Skin epidermis (tissue), 12 donors: Measurements from ENCODE around the gene FAM221A.
"Not testable (repeated sequence)": the region's sequence is repeated elsewhere in the genome, so short reads cannot be mapped to it uniquely, and the experiment has no call there.

Source experiments
- H3K27ac ChIP-seq, 21 experiments: fragments of 200-600 bp; sonication (generic) in 11 of 21; one replicate each; pipeline ENCODE4 v1.5.0; 2020; ENCODE audit warnings: mild to moderate bottlenecking in 3 of 21, inconsistent platforms in 2 of 21, moderate library complexity in 2 of 21
- H3K4me3 ChIP-seq, 7 experiments: fragments of 200-600 bp; sonication (generic) in 2 of 7; one replicate each; pipeline ENCODE4 v1.5.0; 2020; ENCODE audit warnings: inconsistent platforms in 2 of 7, mild to moderate bottlenecking in 2 of 7, moderate library complexity in 1 of 7

The FAM221A gene

GRCh38 chr7:23696916-23697441 lies 17.0 kb downstream of the FAM221A start:
- H3K27ac ChIP-seq, result no peak overlapping the region
- no peak overlapping the region for H3K4me3 ChIP-seq

GRCh38 chr7:23698822-23699221 lies 18.8 kb downstream of the FAM221A start:
- H3K4me3 ChIP-seq, result no peak overlapping the region
- H3K27ac ChIP-seq, result no peak overlapping the region

- Histone ChIP-seq H3K4me3 (no peak overlapping the region), H3K27ac (no peak overlapping the region)
Observed at GRCh38 chr7:23700046-23700445, 20.0 kb downstream of the FAM221A start.

GRCh38 chr7:23709081-23709750 lies 29.2 kb downstream of the FAM221A start:
- H3K27ac ChIP-seq, result no peak overlapping the region
- H3K4me3 ChIP-seq, result no peak overlapping the region

GRCh38 chr7:23710000-23710399 lies 30.0 kb downstream of the FAM221A start, which contains the start of gene STK31:
TSS of gene STK31 (plus strand) at chr7:23710219. CDS start at chr7:23710286, 67 bp downstream.
- Histone ChIP-seq H3K4me3 (no peak within 1 kb of the TSS), H3K27ac (no peak within 1 kb of the TSS)

GRCh38 chr7:23712368-23713284 lies 32.6 kb downstream of the FAM221A start:
- no peak overlapping the region for H3K27ac ChIP-seq
- no peak overlapping the region for H3K4me3 ChIP-seq

GRCh38 chr7:23713285-23714149 lies 33.5 kb downstream of the FAM221A start:
- no peak overlapping the region for H3K4me3 ChIP-seq
- no peak overlapping the region for H3K27ac ChIP-seq

GRCh38 chr7:23714150-23714464 lies 34.1 kb downstream of the FAM221A start:
- H3K27ac ChIP-seq, result no peak overlapping the region
- H3K4me3 ChIP-seq, result no peak overlapping the region

GRCh38 chr7:23714579-23714978 lies 34.6 kb downstream of the FAM221A start:
- Histone ChIP-seq H3K4me3 (no peak overlapping the region), H3K27ac (no peak overlapping the region)

- Histone ChIP-seq H3K27ac (no peak overlapping the region), H3K4me3 (no peak overlapping the region)
Observed at GRCh38 chr7:23715099-23715498, 35.1 kb downstream of the FAM221A start.

GRCh38 chr7:23717788-23718187 lies 37.8 kb downstream of the FAM221A start:
- no peak overlapping the region for H3K27ac ChIP-seq
- H3K4me3 ChIP-seq, result no peak overlapping the region

GRCh38 chr7:23721456-23721855 lies 41.5 kb downstream of the FAM221A start:
- Histone ChIP-seq H3K27ac (no peak overlapping the region), H3K4me3 (no peak overlapping the region)

GRCh38 chr7:23722587-23723216 lies 42.7 kb downstream of the FAM221A start:
- H3K4me3 ChIP-seq, H3K27ac ChIP-seq: not testable (repeated sequence)

- not testable (repeated sequence) for H3K4me3 ChIP-seq
Observed at GRCh38 chr7:23724113-23724512, 44.1 kb downstream of the FAM221A start.

GRCh38 chr7:23742051-23742450 lies 62.1 kb downstream of the FAM221A start:
- H3K4me3 ChIP-seq, result no peak overlapping the region
- no peak overlapping the region for H3K27ac ChIP-seq

More at GRCh38 chr7:23724113-23724512, 44.1 kb downstream of the FAM221A start:
- H3K27ac ChIP-seq, result not testable (repeated sequence)

- Histone ChIP-seq H3K4me3 (no peak overlapping the region), H3K27ac (no peak overlapping the region)
Observed at GRCh38 chr7:23743226-23743625, 63.2 kb downstream of the FAM221A start.

- H3K4me3 ChIP-seq, result no peak overlapping the region
- H3K27ac ChIP-seq, result no peak overlapping the region
Observed at GRCh38 chr7:23746629-23747028, 66.6 kb downstream of the FAM221A start.

GRCh38 chr7:23751852-23752251 lies 71.9 kb downstream of the FAM221A start:
- Histone ChIP-seq H3K27ac (no peak overlapping the region), H3K4me3 (no peak overlapping the region)
